Ammon's horn (tissue), 1 donor: Measurements from ENCODE around the gene LYST.
"Not testable (repeated sequence)": the region's sequence is repeated elsewhere in the genome, so short reads cannot be mapped to it uniquely, and the experiment has no call there.

ENCODE experiments used
- DNase-seq: peaks from one replicate; pipeline ENCODE4 v3.0.0-alpha.2; 2016; ENCODE audit warnings: low spot score

The LYST gene

GRCh38 chr1:235637756-235638534 lies 228.8 kb downstream of the LYST start:
- DNase-seq = no peak

GRCh38 chr1:235635938-235636662 lies 230.6 kb downstream of the LYST start:
- DNase-seq = no peak

- DNase-seq = no peak
These were observed 234.0 kb downstream of the LYST start for GRCh38 chr1:235632506-235633401.

GRCh38 chr1:235631816-235632215 lies 234.9 kb downstream of the LYST start:
- no peak for DNase-seq

- no peak for DNase-seq
These were observed 238.2 kb downstream of the LYST start for GRCh38 chr1:235628316-235629005.

GRCh38 chr1:235625831-235626230 lies 240.9 kb downstream of the LYST start:
- no peak for DNase-seq

- DNase-seq = no peak
These were observed 241.4 kb downstream of the LYST start for GRCh38 chr1:235625340-235625739.

GRCh38 chr1:235624721-235625333 lies 241.9 kb downstream of the LYST start:
- no peak for DNase-seq

GRCh38 chr1:235622936-235623779 lies 243.5 kb downstream of the LYST start:
- DNase-seq = no peak

- not testable (repeated sequence) for DNase-seq
These were observed 247.6 kb downstream of the LYST start for GRCh38 chr1:235619149-235619548.

GRCh38 chr1:235617808-235618207 lies 248.9 kb downstream of the LYST start:
- peak; percentile 36 for DNase-seq

- DNase-seq = no peak
These were observed 249.6 kb downstream of the LYST start for GRCh38 chr1:235617140-235617539.

- no peak for DNase-seq
These were observed 252.2 kb downstream of the LYST start for GRCh38 chr1:235614442-235614954.

- no peak for DNase-seq
These were observed 253.1 kb downstream of the LYST start for GRCh38 chr1:235613602-235614001.

GRCh38 chr1:235612761-235613160 lies 253.9 kb downstream of the LYST start:
- DNase-seq = no peak
